Measurements from ENCODE around the gene NECTIN2.
A peak's percentile ranks its signal among the peaks of the same experiment; 100 is the strongest.

NECTIN2 gene

DNA sequence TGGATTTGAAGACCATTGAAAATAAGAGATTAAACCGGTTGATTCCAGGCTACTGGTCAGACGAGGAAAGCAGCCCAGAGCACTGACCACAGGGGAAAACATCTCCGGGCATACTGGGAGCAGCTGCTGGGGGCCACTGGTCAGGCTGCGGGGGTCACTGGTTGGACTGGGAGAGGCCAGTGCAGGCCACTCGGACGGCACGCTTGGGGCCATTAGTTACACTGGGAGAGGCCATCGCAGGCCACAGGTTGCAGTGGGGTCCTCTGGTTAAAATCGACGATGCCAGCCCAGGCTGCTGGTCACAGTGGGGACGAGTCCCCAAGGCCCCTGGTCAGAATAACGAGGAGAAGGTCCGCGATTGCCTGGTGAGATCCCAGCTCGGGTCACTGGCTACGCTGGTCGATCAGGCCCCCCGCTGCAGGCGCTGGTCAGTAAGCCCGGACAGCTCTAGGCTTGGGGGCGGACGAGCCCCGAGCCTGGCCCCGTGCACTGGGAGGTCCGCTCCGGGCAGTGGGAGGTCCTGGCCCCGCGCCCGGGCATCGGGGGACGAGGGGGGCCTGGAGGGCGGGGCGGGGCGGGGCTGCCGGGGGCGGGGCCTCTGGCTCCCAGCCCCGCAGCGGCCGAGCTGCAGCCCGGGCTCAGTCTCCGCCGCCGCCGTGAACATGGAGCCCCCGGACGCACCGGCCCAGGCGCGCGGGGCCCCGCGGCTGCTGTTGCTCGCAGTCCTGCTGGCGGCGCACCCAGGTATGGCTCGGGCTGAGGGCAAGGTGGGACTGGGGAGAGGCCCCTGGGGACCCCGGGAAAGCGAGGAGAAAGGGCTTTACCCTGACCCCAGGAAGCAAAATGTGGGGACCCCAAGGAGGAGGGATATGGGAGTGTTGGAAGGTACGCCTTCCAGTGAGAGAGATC, 37.4 kb upstream of the NECTIN2 start, which contains the start of gene BCAM:
BCAM (plus strand) TSS at position 641 of the 909 bp plus-strand sequence; CDS start at position 663, 22 bp downstream.
- H2AFZ ChIP-seq (ENCODE audit: low read depth, low read length) = peak within 1 kb of the TSS; percentile 90
- peak within 1 kb of the TSS; percentile 88 for H2BK15ac ChIP-seq (ENCODE audit: low read depth, poor library complexity, severe bottlenecking)
- peak within 1 kb of the TSS; percentile 79 for H4K8ac ChIP-seq (ENCODE audit: low read length)
- H3K4me1 ChIP-seq (ENCODE audit: control insufficient read depth, insufficient read depth, low read depth, low read length) = peaks cover 32% of the 10 kb centered on the region
- 2% methylated on average over 37 of the region's 59 CpGs for WGBS
- peak within 1 kb of the TSS; percentile 56 to 77 for H3K4me3 ChIP-seq (ENCODE audit: insufficient read depth in 1 of 2, low read depth in 1 of 2, low read length in 2 of 2)
- peak within 1 kb of the TSS; percentile 75 for H4K91ac ChIP-seq (ENCODE audit: low read length)
- peaks cover 0 to 11% of the 10 kb centered on the region in 2 experiments for H3K36me3 ChIP-seq (ENCODE audit: control insufficient read depth in 1 of 2, insufficient read depth in 2 of 2, low read depth in 1 of 2, low read length in 2 of 2)
- peaks cover 3% of the 10 kb centered on the region for H3K9me3 ChIP-seq (ENCODE audit: control insufficient read depth, low read length)
- no peaks in the 10 kb centered on the region for H3K79me1 ChIP-seq (replicated peaks; ENCODE audit: low read length, poor library complexity, severe bottlenecking)
- H3K27me3 ChIP-seq (ENCODE audit: control insufficient read depth in 1 of 2, insufficient read depth in 1 of 2, low read length in 2 of 2) = peaks cover 3 to 11% of the 10 kb centered on the region in 2 experiments
- peak within 1 kb of the TSS; percentile 96 for H3K4me2 ChIP-seq (ENCODE audit: low read length, poor library complexity, severe bottlenecking)
- peak within 1 kb of the TSS; percentile 77 for H3K27ac ChIP-seq (ENCODE audit: low read length, poor library complexity, severe bottlenecking)
- H2AK5ac ChIP-seq (ENCODE audit: low read length, severe bottlenecking) = peak within 1 kb of the TSS; percentile 49
- peak within 1 kb of the TSS; percentile 85 to 93 for H3K18ac ChIP-seq (ENCODE audit: low read depth in 1 of 2, low read length in 2 of 2)
- peak within 1 kb of the TSS; percentile 53 for H2BK5ac ChIP-seq (ENCODE audit: low read depth, low read length, poor library complexity, severe bottlenecking)
- peak within 1 kb of the TSS; percentile 62 to 78 for H3K4ac ChIP-seq (ENCODE audit: low read depth in 1 of 2, low read length in 2 of 2)
- peak within 1 kb of the TSS; percentile 32 to 79 for H2BK12ac ChIP-seq (ENCODE audit: low read length in 2 of 2)
- DNase-seq = peak; percentile 73
- peak within 1 kb of the TSS in 1 of 2 experiments; percentile 88 for H3K14ac ChIP-seq (ENCODE audit: low read length in 2 of 2)
- H3K9ac ChIP-seq (ENCODE audit: low read length) = peak within 1 kb of the TSS; percentile 80
- H3K23ac ChIP-seq (ENCODE audit: low read length in 2 of 2) = peak within 1 kb of the TSS in 1 of 2 experiments; percentile 95
- H2BK120ac ChIP-seq (ENCODE audit: low read depth, low read length) = peak within 1 kb of the TSS; percentile 45

- WGBS = 80% methylated on average over 5 of the region's 7 CpGs
- Histone ChIP-seq H2BK12ac (ENCODE audit: low read length in 2 of 2) (no peak overlapping the region), H3K18ac (ENCODE audit: low read depth in 1 of 2, low read length in 2 of 2) (peak overlapping the region; percentile 85 to 93), H3K4me3 (ENCODE audit: insufficient read depth in 1 of 2, low read depth in 1 of 2, low read length in 2 of 2) (peak overlapping the region in 1 of 2 experiments; percentile 77), H4K8ac (ENCODE audit: low read length) (no peak overlapping the region), H2AK5ac (ENCODE audit: low read length, severe bottlenecking) (peak overlapping the region; percentile 31), H3K36me3 (ENCODE audit: control insufficient read depth in 1 of 2, insufficient read depth in 2 of 2, low read depth in 1 of 2, low read length in 2 of 2) (peaks cover 0 to 20% of the 10 kb centered on the region in 2 experiments), H2BK120ac (ENCODE audit: low read depth, low read length) (no peak overlapping the region), H4K91ac (ENCODE audit: low read length) (no peak overlapping the region), H3K4ac (ENCODE audit: low read depth in 1 of 2, low read length in 2 of 2) (peak overlapping the region in 1 of 2 experiments; percentile 43), H3K4me2 (ENCODE audit: low read length, poor library complexity, severe bottlenecking) (peak overlapping the region; percentile 96), H3K23ac (ENCODE audit: low read length in 2 of 2) (no peak overlapping the region), H3K14ac (ENCODE audit: low read length in 2 of 2) (no peak overlapping the region), H3K9ac (ENCODE audit: low read length) (peak overlapping the region; percentile 80), H2BK15ac (ENCODE audit: low read depth, poor library complexity, severe bottlenecking) (peak overlapping the region; percentile 33), H3K9me3 (ENCODE audit: control insufficient read depth, low read length) (no peaks in the 10 kb centered on the region), H3K4me1 (ENCODE audit: control insufficient read depth, insufficient read depth, low read depth, low read length) (peaks cover 32% of the 10 kb centered on the region), H2BK5ac (ENCODE audit: low read depth, low read length, poor library complexity, severe bottlenecking) (no peak overlapping the region), H3K27me3 (ENCODE audit: control insufficient read depth in 1 of 2, insufficient read depth in 1 of 2, low read length in 2 of 2) (peaks cover 0 to 9% of the 10 kb centered on the region in 2 experiments), H3K27ac (ENCODE audit: low read length, poor library complexity, severe bottlenecking) (no peak overlapping the region), H2AFZ (ENCODE audit: low read depth, low read length) (no peak overlapping the region), H3K79me1 (replicated peaks; ENCODE audit: low read length, poor library complexity, severe bottlenecking) (no peaks in the 10 kb centered on the region)
- no peak for DNase-seq
These were observed 36.4 kb upstream of the NECTIN2 start for GRCh38 chr19:44809577-44810233.

GRCh38 chr19:44810234-44811121, 35.6 kb upstream of the NECTIN2 start:
- no peak overlapping the region for H2BK5ac ChIP-seq (ENCODE audit: low read depth, low read length, poor library complexity, severe bottlenecking)

More at GRCh38 chr19:44810234-44811121, 35.6 kb upstream of the NECTIN2 start:
- H2AFZ ChIP-seq (ENCODE audit: low read depth, low read length) = no peak overlapping the region
- H3K9me3 ChIP-seq (ENCODE audit: control insufficient read depth, low read length) = no peaks in the 10 kb centered on the region
- no peak overlapping the region for H2AK5ac ChIP-seq (ENCODE audit: low read length, severe bottlenecking)
- H4K8ac ChIP-seq (ENCODE audit: low read length) = no peak overlapping the region
- no peak overlapping the region for H3K4me2 ChIP-seq (ENCODE audit: low read length, poor library complexity, severe bottlenecking)
- H3K36me3 ChIP-seq (ENCODE audit: control insufficient read depth in 1 of 2, insufficient read depth in 2 of 2, low read depth in 1 of 2, low read length in 2 of 2) = peaks cover 0 to 23% of the 10 kb centered on the region in 2 experiments
- H3K14ac ChIP-seq (ENCODE audit: low read length in 2 of 2) = no peak overlapping the region
- H2BK15ac ChIP-seq (ENCODE audit: low read depth, poor library complexity, severe bottlenecking) = no peak overlapping the region
- peaks cover 0 to 9% of the 10 kb centered on the region in 2 experiments for H3K27me3 ChIP-seq (ENCODE audit: control insufficient read depth in 1 of 2, insufficient read depth in 1 of 2, low read length in 2 of 2)
- no peak overlapping the region for H3K4ac ChIP-seq (ENCODE audit: low read depth in 1 of 2, low read length in 2 of 2)
- H3K9ac ChIP-seq (ENCODE audit: low read length) = no peak overlapping the region
- no peak overlapping the region for H4K91ac ChIP-seq (ENCODE audit: low read length)
- DNase-seq = no peak
- no peak overlapping the region for H3K4me3 ChIP-seq (ENCODE audit: insufficient read depth in 1 of 2, low read depth in 1 of 2, low read length in 2 of 2)
- no peak overlapping the region for H3K18ac ChIP-seq (ENCODE audit: low read depth in 1 of 2, low read length in 2 of 2)
- H3K27ac ChIP-seq (ENCODE audit: low read length, poor library complexity, severe bottlenecking) = no peak overlapping the region
- H3K23ac ChIP-seq (ENCODE audit: low read length in 2 of 2) = no peak overlapping the region
- H3K79me1 ChIP-seq (replicated peaks; ENCODE audit: low read length, poor library complexity, severe bottlenecking) = no peaks in the 10 kb centered on the region
- H3K4me1 ChIP-seq (ENCODE audit: control insufficient read depth, insufficient read depth, low read depth, low read length) = peaks cover 32% of the 10 kb centered on the region
- no peak overlapping the region for H2BK120ac ChIP-seq (ENCODE audit: low read depth, low read length)
- 93% methylated on average over 9 of the region's 13 CpGs for WGBS
- H2BK12ac ChIP-seq (ENCODE audit: low read length in 2 of 2) = peak overlapping the region in 1 of 2 experiments; percentile 15
